ENCODE measurements around the gene EHBP1L1.

EHBP1L1 gene

GRCh38 chr11:65595131-65595530, 19.3 kb downstream of the EHBP1L1 start:
- no peak for DNase-seq (ENCODE audit: low read depth)

- no peak for DNase-seq (ENCODE audit: low read depth)
These were observed 19.9 kb downstream of the EHBP1L1 start, which contains the start of gene KCNK7 for GRCh38 chr11:65595543-65596281. Gene KCNK7, minus strand, starts transcription at chr11:65595800. Its CDS starts 28 bp downstream, at chr11:65595772.

- no peak for DNase-seq (ENCODE audit: low read depth)
These were observed 20.7 kb downstream of the EHBP1L1 start for GRCh38 chr11:65596520-65596919.

GRCh38 chr11:65598258-65598699, 22.4 kb downstream of the EHBP1L1 start:
- DNase-seq (ENCODE audit: low read depth), result no peak

- no peak for DNase-seq (ENCODE audit: low read depth)
These were observed 23.5 kb downstream of the EHBP1L1 start for GRCh38 chr11:65599216-65599954.

GRCh38 chr11:65599955-65600246, 24.0 kb downstream of the EHBP1L1 start:
- no peak for DNase-seq (ENCODE audit: low read depth)

GRCh38 chr11:65604258-65604657, 28.4 kb downstream of the EHBP1L1 start:
- DNase-seq (ENCODE audit: low read depth), result no peak

GRCh38 chr11:65606876-65607613, 31.2 kb downstream of the EHBP1L1 start:
- DNase-seq (ENCODE audit: low read depth), result peak; percentile 37

- DNase-seq (ENCODE audit: low read depth), result no peak
These were observed 32.0 kb downstream of the EHBP1L1 start for GRCh38 chr11:65607614-65608426.

GRCh38 chr11:65609229-65609628, 33.4 kb downstream of the EHBP1L1 start:
- no peak for DNase-seq (ENCODE audit: low read depth)

GRCh38 chr11:65609665-65610064, 33.8 kb downstream of the EHBP1L1 start:
- DNase-seq (ENCODE audit: low read depth), result no peak

- DNase-seq (ENCODE audit: low read depth), result no peak
These were observed 34.6 kb downstream of the EHBP1L1 start for GRCh38 chr11:65610404-65610803.

GRCh38 chr11:65611028-65611757, 35.3 kb downstream of the EHBP1L1 start:
- no peak for DNase-seq (ENCODE audit: low read depth)

GRCh38 chr11:65611758-65612603, 36.1 kb downstream of the EHBP1L1 start:
- no peak for DNase-seq (ENCODE audit: low read depth)

GRCh38 chr11:65612691-65613090, 36.8 kb downstream of the EHBP1L1 start:
- no peak for DNase-seq (ENCODE audit: low read depth)

- DNase-seq (ENCODE audit: low read depth), result no peak
These were observed 37.5 kb downstream of the EHBP1L1 start for GRCh38 chr11:65613091-65613928.

GRCh38 chr11:65615229-65615949, 39.5 kb downstream of the EHBP1L1 start, which contains the start of gene PCNX3:
Gene PCNX3, plus strand, starts transcription at chr11:65615776. Its CDS starts 536 bp downstream, at chr11:65616312.
- DNase-seq (ENCODE audit: low read depth), result peak; percentile 100

- DNase-seq (ENCODE audit: low read depth), result no peak
These were observed 40.2 kb downstream of the EHBP1L1 start for GRCh38 chr11:65615950-65616574.
